Hair follicle dermal papilla cell (primary cell): Measurements from ENCODE around the gene TRABD2A. TPM values are rescaled to one million over a fixed set of nuclear protein-coding genes. Genes with fewer than 3 reads are reported as not detected.

ENCODE experiments used
- total RNA-seq: library from RNA; depleted of rRNA; stranded (reverse); fragments of >200 nt; gene quantifications from 2 replicates; pipeline ENCODE4 v1.2.3, GENCODE V29; 2012

The TRABD2A gene, protein sequence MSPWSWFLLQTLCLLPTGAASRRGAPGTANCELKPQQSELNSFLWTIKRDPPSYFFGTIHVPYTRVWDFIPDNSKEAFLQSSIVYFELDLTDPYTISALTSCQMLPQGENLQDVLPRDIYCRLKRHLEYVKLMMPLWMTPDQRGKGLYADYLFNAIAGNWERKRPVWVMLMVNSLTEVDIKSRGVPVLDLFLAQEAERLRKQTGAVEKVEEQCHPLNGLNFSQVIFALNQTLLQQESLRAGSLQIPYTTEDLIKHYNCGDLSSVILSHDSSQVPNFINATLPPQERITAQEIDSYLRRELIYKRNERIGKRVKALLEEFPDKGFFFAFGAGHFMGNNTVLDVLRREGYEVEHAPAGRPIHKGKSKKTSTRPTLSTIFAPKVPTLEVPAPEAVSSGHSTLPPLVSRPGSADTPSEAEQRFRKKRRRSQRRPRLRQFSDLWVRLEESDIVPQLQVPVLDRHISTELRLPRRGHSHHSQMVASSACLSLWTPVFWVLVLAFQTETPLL
- total RNA-seq: 0.36 and 1.3 TPM in 2 replicates

DNA sequence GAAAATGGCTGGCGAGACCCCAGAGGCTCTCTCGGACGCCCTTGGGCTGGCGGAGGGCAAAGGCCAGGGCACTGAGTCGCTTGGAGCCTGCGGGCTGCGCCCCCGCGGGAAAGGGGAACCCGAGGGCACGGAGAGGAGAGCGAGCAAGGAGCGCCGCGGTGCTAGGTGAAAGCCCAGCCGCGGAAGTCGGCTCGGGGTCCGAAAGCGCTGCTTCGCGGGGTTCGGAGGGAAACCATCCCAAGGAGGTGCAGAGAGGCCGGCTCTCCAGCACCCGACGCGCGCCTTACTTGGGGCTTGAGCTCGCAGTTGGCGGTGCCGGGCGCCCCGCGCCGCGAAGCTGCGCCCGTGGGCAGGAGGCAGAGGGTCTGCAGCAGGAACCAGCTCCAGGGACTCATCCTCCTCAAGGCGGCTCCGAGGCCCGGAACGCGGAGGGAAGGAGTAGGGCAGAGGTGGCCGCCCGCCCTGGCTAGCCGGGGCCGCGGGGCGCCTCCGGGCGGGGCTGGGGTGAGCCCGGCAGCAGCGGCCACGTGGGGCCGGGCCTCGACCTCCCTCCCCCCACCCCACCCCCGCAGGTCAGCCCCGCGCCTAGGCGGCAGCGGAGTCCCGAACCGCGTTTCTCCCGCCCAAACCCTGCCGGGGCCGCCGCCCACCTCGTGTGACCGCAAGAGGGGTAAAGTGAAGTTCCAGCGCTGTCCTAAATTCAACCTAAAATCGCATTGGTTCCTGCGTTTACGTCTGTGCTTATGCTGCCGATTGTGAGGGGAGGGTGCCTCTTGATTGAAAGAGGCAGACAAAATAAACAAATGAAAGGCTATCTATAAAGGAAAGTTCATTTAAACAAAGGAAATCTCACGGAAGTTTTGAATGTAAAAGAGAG, at the start of gene TRABD2A:
TRABD2A (minus strand) TSS at position 440 of the 877 bp plus-strand sequence; CDS start at position 395, 45 bp downstream.

DNA sequence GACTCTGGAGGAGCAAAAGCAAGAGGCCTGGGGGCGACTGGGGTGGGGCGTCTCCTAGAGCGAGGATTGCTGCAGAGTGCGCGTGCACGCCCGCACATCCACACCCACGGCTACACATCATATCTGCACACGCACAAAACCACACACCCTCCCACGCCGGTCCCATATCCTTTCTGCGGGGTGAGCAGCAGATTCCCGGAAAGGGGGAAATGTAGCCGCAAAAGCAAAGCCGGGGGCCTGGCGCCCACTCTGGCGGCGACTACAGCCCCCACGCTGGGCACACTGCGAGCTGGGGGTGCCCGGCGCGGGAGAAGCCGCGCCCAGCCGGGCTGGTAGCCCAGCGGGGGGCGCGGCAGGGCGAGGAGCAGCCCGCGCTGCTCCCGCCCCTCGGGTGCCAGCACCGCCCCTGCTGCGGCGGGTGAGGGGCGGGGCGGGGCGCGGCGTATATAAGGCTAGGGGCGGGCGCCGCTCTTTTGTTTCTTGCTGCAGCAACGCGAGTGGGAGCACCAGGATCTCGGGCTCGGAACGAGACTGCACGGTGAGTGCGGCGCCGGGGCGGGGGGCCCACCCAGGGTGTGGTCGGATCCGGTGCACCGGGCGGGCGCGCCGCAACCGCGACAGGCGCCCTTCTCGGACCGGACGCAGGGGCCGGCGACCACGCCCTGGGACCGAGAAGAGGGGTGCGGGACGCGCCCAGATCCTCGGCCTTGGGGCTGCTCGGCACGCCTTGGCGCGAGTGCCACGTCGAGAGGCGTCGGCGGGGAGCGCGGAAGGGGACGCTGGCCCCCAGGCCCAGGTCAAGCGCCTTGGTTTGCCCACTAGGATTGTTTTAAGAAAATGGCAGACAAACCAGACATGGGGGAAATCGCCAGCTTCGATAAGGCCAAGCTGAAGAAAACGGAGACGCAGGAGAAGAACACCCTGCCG, 24.6 kb upstream of the TRABD2A start, which contains the start of gene TMSB10:
TMSB10 (plus strand) TSS at position 476 of the 927 bp plus-strand sequence.

Other genes starting within 250 kb of the TRABD2A start
- gene TMSB10, start 24.6 kb upstream of the TRABD2A start, total RNA-seq: 1,781 and 3,238 TPM in 2 replicates
- 61.2 and 71.4 TPM in 2 replicates for gene KCMF1, start 90.1 kb upstream of the TRABD2A start, total RNA-seq